SK-N-SH (cell line): Measurements from ENCODE around the gene EXOC3. TPM values are rescaled to one million over a fixed set of nuclear protein-coding genes. Genes with fewer than 3 reads are reported as not detected.

Source experiments
- CTCF ChIA-PET: fragments of 300-600, 350-600 bp; formaldehyde crosslinking; extraction: SDS; loops from one replicate; lab custom pipeline; 2021; lab: Yijun Ruan, JAX
- POLR2A ChIA-PET: fragments of 350-600 bp; sonication (Branson Sonifier 250); formaldehyde crosslinking; extraction: SDS; loops from one replicate; lab custom pipeline; 2020; ENCODE audit warnings: antibody characterized with exemption, inconsistent platforms; lab: Yijun Ruan, JAX
- DNase-seq: peaks from one replicate; pipeline ENCODE4 v3.0.0; 2012
- H2AFZ ChIP-seq: fragments of 200-600 bp; sonication (generic); 2 replicates; pipeline ENCODE4 v1.8.1; 2016; ENCODE audit warnings: antibody characterized with exemption, mild to moderate bottlenecking, low read depth
- H3F3A ChIP-seq: fragments of 200-600 bp; sonication (generic); replicated peaks from 2 replicates; pipeline ENCODE3; 2016; ENCODE audit warnings: antibody characterized with exemption, mild to moderate bottlenecking; ENCODE audit not compliant: insufficient read depth
- H3K27ac ChIP-seq, 2 experiments: fragments of 200-500 bp in 1 of 2; fragments of 200-600 bp in 1 of 2; sonication (Bioruptor generic) in 1 of 2; sonication (generic), shearing (Covaris generic) in 1 of 2; 2 replicates each; pipeline versions ENCODE4 v1.5.1 to v1.6.1; 2014 to 2016; ENCODE audit warnings: low read depth in 2 of 2, inconsistent platforms in 1 of 2, low read length in 1 of 2, mild to moderate bottlenecking in 1 of 2, mixed read lengths in 1 of 2
- H3K27me3 ChIP-seq: fragments of 200-600 bp; sonication (generic), shearing (Covaris generic); 2 replicates; pipeline ENCODE4 v1.6.1; 2016; ENCODE audit warnings: mixed run types; ENCODE audit not compliant: insufficient read depth
- H3K36me3 ChIP-seq, 2 experiments: fragments of 200-500 bp in 1 of 2; fragments of 200-600 bp in 1 of 2; sonication (Bioruptor generic) in 1 of 2; sonication (generic) in 1 of 2; replicated peaks in 1 of 2; 2 replicates each; pipeline versions ENCODE3 to v1.5.1; 2014 to 2016; ENCODE audit warnings: low read length in 1 of 2, mild to moderate bottlenecking in 1 of 2; ENCODE audit not compliant: insufficient read depth in 2 of 2, control insufficient read depth in 1 of 2
- H3K4me1 ChIP-seq, 2 experiments: fragments of 200-500 bp in 1 of 2; fragments of 200-600 bp in 1 of 2; sonication (Bioruptor generic) in 1 of 2; sonication (generic), shearing (Covaris generic) in 1 of 2; 2 replicates each; pipeline versions ENCODE4 v1.5.1 to v1.6.1; 2014 to 2016; ENCODE audit warnings: low read depth in 1 of 2, low read length in 1 of 2, mixed run types in 1 of 2; ENCODE audit not compliant: insufficient read depth in 2 of 2, control insufficient read depth in 1 of 2
- H3K4me2 ChIP-seq: fragments of 200-600 bp; sonication (generic), shearing (Covaris generic); 2 replicates; pipeline ENCODE4 v1.6.1; 2017; ENCODE audit warnings: mixed run types
- H3K4me3 ChIP-seq, 2 experiments: fragments of 200-500 bp in 1 of 2; fragments of 200-600 bp in 1 of 2; sonication (Bioruptor generic) in 1 of 2; sonication (generic), shearing (Covaris generic) in 1 of 2; 2 replicates each; pipeline versions ENCODE4 v1.5.1 to v1.8.1; 2014 to 2016; ENCODE audit warnings: low read depth in 2 of 2, inconsistent platforms in 1 of 2, low read length in 1 of 2, mild to moderate bottlenecking in 1 of 2, mixed read lengths in 1 of 2, moderate library complexity in 1 of 2
- H3K79me2 ChIP-seq: fragments of 200-600 bp; sonication (generic); 2 replicates; pipeline ENCODE4 v1.8.1; 2017; ENCODE audit warnings: mild to moderate bottlenecking; ENCODE audit not compliant: insufficient read depth
- H3K9ac ChIP-seq: fragments of 200-600 bp; sonication (generic); 2 replicates; pipeline ENCODE4 v1.6.1; 2017; ENCODE audit warnings: mixed run types
- H3K9me2 ChIP-seq: fragments of 200-600 bp; sonication (generic); 2 replicates; pipeline ENCODE4 v1.6.1; 2017; ENCODE audit warnings: mixed run types
- H3K9me3 ChIP-seq: fragments of 200-600 bp; sonication (generic); 2 replicates; pipeline ENCODE4 v1.6.1; 2017; ENCODE audit warnings: mixed run types, mild to moderate bottlenecking, moderate library complexity
- H4K20me1 ChIP-seq: fragments of 200-600 bp; sonication (generic); 2 replicates; pipeline ENCODE4 v1.6.1; 2017; ENCODE audit warnings: mild to moderate bottlenecking, mixed run types; ENCODE audit not compliant: insufficient read depth
- CHD2 ChIP-seq: fragments of 150-350 bp; IDR thresholded peaks from 2 replicates; pipeline ENCODE4 v1.6.1; 2018; ENCODE audit warnings: low read length; ENCODE audit not compliant: partially characterized antibody
- FOSL2 ChIP-seq: IDR thresholded peaks from 2 replicates; pipeline ENCODE4 v1.4.0; 2012; ENCODE audit warnings: low read depth, mild to moderate bottlenecking, moderate library complexity, borderline replicate concordance
- FOXM1 ChIP-seq: IDR thresholded peaks from 2 replicates; pipeline ENCODE4 v1.4.0; 2012; ENCODE audit warnings: low read depth, mild to moderate bottlenecking
- POLR2AphosphoS5 ChIP-seq: IDR thresholded peaks from 2 replicates; pipeline ENCODE4 v1.6.1; 2012; ENCODE audit warnings: low read depth, low read length
- RCOR1 ChIP-seq: fragments of 150-350 bp; IDR thresholded peaks from 2 replicates; pipeline ENCODE4 v1.6.1; 2017; ENCODE audit warnings: antibody characterized with exemption, low read length
- SIN3A ChIP-seq: IDR thresholded peaks from 2 replicates; pipeline ENCODE4 v1.6.1; 2012; ENCODE audit warnings: low read depth, mild to moderate bottlenecking, low read length, moderate library complexity, borderline replicate concordance
- SMC3 ChIP-seq: IDR thresholded peaks from 2 replicates; pipeline ENCODE4 v1.6.1; 2012; ENCODE audit warnings: low read depth, low read length, improper control_type of control experiment
- WGBS: methylation state at CpG from one replicate; pipeline ENCODE4 v1.1.6; 2017; ENCODE audit warnings: low lambda C conversion rate; 5-methylcytosine and 5-hydroxymethylcytosine counted together
- polyA plus RNA-seq, 3 experiments: library from polyadenylated mRNA; depleted of rRNA; stranded (reverse); fragments of >200 nt; gene quantifications; 2 replicates each; pipeline ENCODE4 v1.2.3, GENCODE V29; 2012
- TF ChIP-seq, protein P1 (sequence below): IDR thresholded peaks from 2 replicates; pipeline ENCODE4 v1.4.0; 2012; ENCODE audit warnings: low read depth, borderline replicate concordance
- TF ChIP-seq, protein P2 (sequence below): IDR thresholded peaks from 2 replicates; pipeline ENCODE4 v1.4.0; 2012; ENCODE audit warnings: low read depth, borderline replicate concordance

EXOC3 gene
- polyA plus RNA-seq, 1 of the 3 experiments (the other 2 are of a cell fraction) = 25.7 TPM

DNA sequence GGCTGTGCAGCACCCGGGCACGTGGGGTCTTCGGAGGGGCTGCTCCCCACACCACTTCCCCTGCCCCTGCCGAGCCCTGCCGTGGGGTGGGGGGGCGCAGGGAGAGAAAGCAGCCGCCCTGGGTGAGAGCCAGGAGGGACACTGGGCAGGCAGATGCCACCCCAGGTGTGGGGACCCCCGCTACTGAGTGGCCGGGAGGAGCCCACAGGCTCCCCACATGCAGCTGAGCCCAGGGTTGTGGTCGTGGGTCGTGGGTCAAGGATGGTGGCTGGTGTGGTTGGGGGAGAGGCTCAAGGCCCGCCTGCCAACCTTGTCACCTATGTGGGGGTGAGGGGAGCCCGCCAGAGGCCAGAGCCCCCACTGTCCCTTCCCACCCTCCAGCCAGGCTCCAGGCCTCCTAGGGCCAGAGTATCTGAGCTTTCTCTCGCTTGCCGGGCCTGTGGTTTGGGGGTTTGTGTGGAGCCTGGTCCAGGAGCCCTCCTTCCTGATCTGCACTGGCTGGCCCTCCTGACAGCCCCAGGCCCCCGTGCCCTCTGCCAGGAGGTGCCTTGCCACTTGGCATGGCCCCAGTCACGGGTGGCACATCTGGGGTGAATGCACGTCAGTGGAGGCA is 35.5 kb downstream of the EXOC3 start (continued):
- TF ChIP-seq, protein P1, sequence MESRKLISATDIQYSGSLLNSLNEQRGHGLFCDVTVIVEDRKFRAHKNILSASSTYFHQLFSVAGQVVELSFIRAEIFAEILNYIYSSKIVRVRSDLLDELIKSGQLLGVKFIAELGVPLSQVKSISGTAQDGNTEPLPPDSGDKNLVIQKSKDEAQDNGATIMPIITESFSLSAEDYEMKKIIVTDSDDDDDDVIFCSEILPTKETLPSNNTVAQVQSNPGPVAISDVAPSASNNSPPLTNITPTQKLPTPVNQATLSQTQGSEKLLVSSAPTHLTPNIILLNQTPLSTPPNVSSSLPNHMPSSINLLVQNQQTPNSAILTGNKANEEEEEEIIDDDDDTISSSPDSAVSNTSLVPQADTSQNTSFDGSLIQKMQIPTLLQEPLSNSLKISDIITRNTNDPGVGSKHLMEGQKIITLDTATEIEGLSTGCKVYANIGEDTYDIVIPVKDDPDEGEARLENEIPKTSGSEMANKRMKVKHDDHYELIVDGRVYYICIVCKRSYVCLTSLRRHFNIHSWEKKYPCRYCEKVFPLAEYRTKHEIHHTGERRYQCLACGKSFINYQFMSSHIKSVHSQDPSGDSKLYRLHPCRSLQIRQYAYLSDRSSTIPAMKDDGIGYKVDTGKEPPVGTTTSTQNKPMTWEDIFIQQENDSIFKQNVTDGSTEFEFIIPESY = no peak
- no peak for TF ChIP-seq CHD2
- TF ChIP-seq FOSL2 = no peak
- no peak for TF ChIP-seq RCOR1
- TF ChIP-seq FOXM1 = no peak
- no peak for TF ChIP-seq POLR2AphosphoS5
- TF ChIP-seq, all 33 proteins: peak for 0

DNA sequence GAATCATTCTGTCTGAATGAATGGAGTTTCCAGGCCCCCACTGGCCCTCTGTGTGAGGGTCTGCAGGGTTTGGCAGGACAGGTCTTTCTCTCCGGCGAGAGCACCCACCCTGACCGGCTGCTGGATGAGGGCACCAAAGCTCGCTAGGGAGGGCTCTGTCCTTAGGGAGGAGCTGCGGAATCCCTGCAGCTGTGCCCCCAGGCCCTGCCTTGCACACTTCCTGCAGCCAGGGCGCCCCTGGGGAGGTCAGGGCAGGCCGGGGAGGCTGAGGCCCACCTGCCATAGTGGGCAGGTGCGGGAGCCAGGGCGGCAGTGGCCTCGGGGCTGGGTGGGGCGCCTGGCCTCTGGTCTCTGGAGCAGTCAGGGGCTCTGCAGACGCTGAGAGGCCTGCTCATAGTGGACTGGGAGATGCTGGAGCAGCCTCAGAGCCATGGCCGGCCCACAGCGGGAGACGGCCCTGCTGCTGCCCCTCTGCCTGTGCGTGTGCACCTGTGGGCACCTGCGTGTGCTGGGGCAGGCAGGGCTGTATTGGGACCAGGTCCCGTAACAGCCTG is 36.1 kb downstream of the EXOC3 start:
- WGBS = 73% methylated on average over 3 of the region's 18 CpGs
- no peak for DNase-seq
- H3K79me2 ChIP-seq = no peaks in the 10 kb centered on the region
- H3K4me1 ChIP-seq = peaks cover 0 to 3% of the 10 kb centered on the region in 2 experiments; a peak in 1 of 4 replicates
- no peak for TF ChIP-seq SMC3
- ChIA-PET CTCF (interaction anchor here (1.2 kb wide), 1 partner anchor 32 kb away, joined by 3 read pairs; no protein-coding TSS in a partner anchor), POLR2A (no interaction called here)
- no peaks in the 10 kb centered on the region for H3K9me3 ChIP-seq
- no peak overlapping the region for H3K4me3 ChIP-seq
- H3K27ac ChIP-seq = no peak overlapping the region
- no peak overlapping the region for H2AFZ ChIP-seq
- no peaks in the 10 kb centered on the region for H3K9me2 ChIP-seq
- no peaks in the 10 kb centered on the region for H3F3A ChIP-seq
- H3K4me2 ChIP-seq = no peak overlapping the region
- H3K36me3 ChIP-seq = no peaks in the 10 kb centered on the region
- no peak overlapping the region for H3K9ac ChIP-seq
- H4K20me1 ChIP-seq = peaks cover 6% of the 10 kb centered on the region
- no peaks in the 10 kb centered on the region for H3K27me3 ChIP-seq

DNA sequence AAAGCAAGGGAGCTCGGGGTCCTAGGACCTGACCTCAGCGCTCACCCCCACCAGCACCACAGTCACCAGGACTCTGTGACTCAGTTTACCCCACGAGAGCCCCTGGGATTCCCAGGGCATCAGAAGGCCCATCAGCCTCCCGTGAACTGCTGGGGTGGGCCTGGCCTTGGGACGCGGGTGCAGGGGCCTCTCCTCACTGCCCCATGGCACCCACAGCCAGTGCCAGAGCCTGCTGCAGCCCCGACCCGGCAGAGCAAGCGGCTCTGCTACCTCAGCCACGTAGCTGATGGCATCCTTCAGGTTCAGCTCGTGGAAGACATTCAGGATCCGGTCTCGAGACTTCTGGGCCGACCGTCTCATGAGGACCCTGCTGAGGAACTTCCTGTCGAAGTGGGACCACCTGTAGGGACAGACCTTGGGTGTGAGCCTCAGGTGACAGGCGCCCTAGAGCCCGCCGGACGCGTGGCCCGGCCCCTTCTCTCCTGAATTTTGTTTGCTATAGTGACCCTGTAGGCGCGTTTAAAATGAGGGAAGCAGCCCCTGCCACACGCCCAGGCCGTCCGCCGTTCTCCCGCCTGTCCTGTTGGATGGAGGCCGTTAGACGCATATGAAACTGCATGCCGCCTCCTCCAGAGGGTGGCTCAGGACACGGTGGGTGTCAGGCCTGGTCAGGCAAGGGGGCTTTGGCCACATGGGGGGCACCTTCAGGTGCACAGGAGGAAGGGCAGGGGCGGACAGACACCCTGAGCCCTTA is 36.8 kb downstream of the EXOC3 start:
- DNase-seq = no peak
- H3K79me2 ChIP-seq = no peaks in the 10 kb centered on the region
- H3K27me3 ChIP-seq = no peaks in the 10 kb centered on the region
- TF ChIP-seq, protein P2, sequence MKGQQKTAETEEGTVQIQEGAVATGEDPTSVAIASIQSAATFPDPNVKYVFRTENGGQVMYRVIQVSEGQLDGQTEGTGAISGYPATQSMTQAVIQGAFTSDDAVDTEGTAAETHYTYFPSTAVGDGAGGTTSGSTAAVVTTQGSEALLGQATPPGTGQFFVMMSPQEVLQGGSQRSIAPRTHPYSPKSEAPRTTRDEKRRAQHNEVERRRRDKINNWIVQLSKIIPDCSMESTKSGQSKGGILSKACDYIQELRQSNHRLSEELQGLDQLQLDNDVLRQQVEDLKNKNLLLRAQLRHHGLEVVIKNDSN = no peak
- TF ChIP-seq RCOR1 = no peak
- TF ChIP-seq POLR2AphosphoS5 = no peak
- TF ChIP-seq SIN3A = no peak
- TF ChIP-seq SMC3 = no peak
- TF ChIP-seq, protein P1 = no peak
- ChIA-PET CTCF (interaction anchor here (1.2 kb wide), 1 partner anchor 33 kb away, joined by 3 read pairs; no protein-coding TSS in a partner anchor), POLR2A (no interaction called here)
- no peak overlapping the region for H3K27ac ChIP-seq
- H3K4me2 ChIP-seq = no peak overlapping the region
- H3K36me3 ChIP-seq = no peaks in the 10 kb centered on the region
- H2AFZ ChIP-seq = no peak overlapping the region
- H3K4me1 ChIP-seq = peaks cover 0 to 3% of the 10 kb centered on the region in 2 experiments; a peak in 1 of 4 replicates
- no peak overlapping the region for H3K9ac ChIP-seq
- no peak overlapping the region for H3K4me3 ChIP-seq
- WGBS = 78% methylated on average over 24 of the region's 34 CpGs
- H4K20me1 ChIP-seq = peaks cover 6% of the 10 kb centered on the region
- H3K9me2 ChIP-seq = no peaks in the 10 kb centered on the region
- H3K9me3 ChIP-seq = no peaks in the 10 kb centered on the region
- no peaks in the 10 kb centered on the region for H3F3A ChIP-seq
